ENCODE data around the gene MAP7D3. TPM values are rescaled to one million over a fixed set of nuclear protein-coding genes. Genes with fewer than 3 reads are reported as not detected.
A peak's percentile ranks its signal among the peaks of the same experiment; 100 is the strongest.

Gene MAP7D3
- total RNA-seq, 2 donors from 2014 or later: 6.7 to 12.2 TPM

DNA sequence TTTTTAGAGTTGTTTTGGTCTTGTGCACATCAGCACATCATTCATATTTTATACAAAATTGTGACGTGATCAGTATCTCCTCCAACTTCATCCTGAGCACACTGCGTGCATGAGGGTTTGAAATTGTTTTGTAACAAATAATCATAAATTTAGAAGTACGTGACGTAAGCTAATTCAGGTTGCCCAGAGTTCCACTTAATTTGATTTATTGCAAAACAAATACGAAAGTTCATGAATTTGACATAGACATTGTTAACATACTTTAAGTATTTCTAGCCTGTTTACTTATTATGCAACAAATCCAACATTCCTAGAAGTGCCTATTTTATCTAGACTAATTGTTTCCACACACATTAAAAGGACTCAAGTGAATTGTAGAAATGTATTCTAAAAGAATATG, 48.3 kb downstream of the MAP7D3 start:
- Histone ChIP-seq H3K36me3 (replicated peaks in 1 of 2; ENCODE audit: insufficient read depth in 1 of 2, low read depth in 2 of 2) (no peaks in the 10 kb centered on the region), H3K9me3 (no peaks in the 10 kb centered on the region), H3K4me3 (no peak overlapping the region), H3K27ac (peak overlapping the region in 1 of 4 donors; percentile 1), H3K27me3 (no peaks in the 10 kb centered on the region), H3K4me1 (no peaks in the 10 kb centered on the region)
- WGBS, 2 donors: 22 to 24% methylated on average over 5 of the region's 5 CpGs
- intact Hi-C loops (cut with DNase I): no loop called here
- no peak for TF ChIP-seq POLR2A (IDR thresholded peaks at IDR 0.05)
- ATAC-seq (peak; percentile 56), DNase-seq (no peak)

DNA sequence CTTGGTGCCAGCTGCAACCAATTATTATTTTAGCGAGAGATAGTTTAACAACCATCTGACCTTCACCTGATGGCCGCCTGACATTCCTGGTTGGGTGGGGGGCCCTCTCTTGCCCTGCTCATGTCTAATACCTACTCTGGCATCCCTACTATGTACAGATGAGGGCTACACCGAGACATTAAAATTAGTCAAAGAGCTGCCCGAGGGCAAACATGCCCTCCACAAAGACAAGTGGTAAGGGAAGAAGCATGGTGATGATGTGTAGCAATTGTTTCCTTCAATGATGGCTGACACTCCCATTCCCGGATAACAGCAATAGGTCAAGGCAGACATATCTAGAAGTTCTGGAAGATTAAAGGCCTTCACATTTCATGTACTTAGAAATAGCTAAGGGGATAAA, 49.6 kb downstream of the MAP7D3 start:
- ATAC-seq (no peak), DNase-seq (no peak)
- H3K4me3 ChIP-seq: no peak overlapping the region
- H3K36me3 ChIP-seq (replicated peaks in 1 of 2; ENCODE audit: insufficient read depth in 1 of 2, low read depth in 2 of 2): no peaks in the 10 kb centered on the region
- TF ChIP-seq POLR2A (IDR thresholded peaks at IDR 0.05) (no peak), CTCF (IDR thresholded peaks at IDR 0.05) (no peak)
- no peaks in the 10 kb centered on the region for H3K27me3 ChIP-seq
- intact Hi-C loops (cut with DNase I): no loop called here
- WGBS, 2 donors: 75 to 77% methylated on average over 3 to 5 of the region's 5 CpGs
- H3K9me3 ChIP-seq: no peaks in the 10 kb centered on the region
- no peak overlapping the region for H3K27ac ChIP-seq
- no peaks in the 10 kb centered on the region for H3K4me1 ChIP-seq

- H3K36me3 ChIP-seq (replicated peaks in 1 of 2; ENCODE audit: insufficient read depth in 1 of 2, low read depth in 2 of 2): no peaks in the 10 kb centered on the region
- no peaks in the 10 kb centered on the region for H3K4me1 ChIP-seq
- H3K27ac ChIP-seq: no peak overlapping the region
- H3K9me3 ChIP-seq: no peaks in the 10 kb centered on the region
- no peak for TF ChIP-seq CTCF (IDR thresholded peaks at IDR 0.05)
- no peak for TF ChIP-seq POLR2A (IDR thresholded peaks at IDR 0.05)
- no peaks in the 10 kb centered on the region for H3K27me3 ChIP-seq
- DNase-seq (no peak), ATAC-seq (no peak)
- H3K4me3 ChIP-seq: no peak overlapping the region
- WGBS, 2 donors: 58 to 65% methylated on average over 2 of the region's 2 CpGs
- intact Hi-C loops (cut with DNase I): no loop called here
Measured at GRCh38 chrX:136200466-136200865, 50.7 kb downstream of the MAP7D3 start.

- WGBS, 2 donors: 58 to 71% methylated on average over 4 of the region's 4 CpGs
- ATAC-seq (no peak), DNase-seq (no peak)
- no peak overlapping the region for H3K27ac ChIP-seq
- H3K27me3 ChIP-seq: no peaks in the 10 kb centered on the region
- H3K9me3 ChIP-seq: no peaks in the 10 kb centered on the region
- no peak overlapping the region for H3K4me3 ChIP-seq
- H3K36me3 ChIP-seq (replicated peaks in 1 of 2; ENCODE audit: insufficient read depth in 1 of 2, low read depth in 2 of 2): no peaks in the 10 kb centered on the region
- intact Hi-C loops (cut with DNase I): no loop called here
- TF ChIP-seq POLR2A (IDR thresholded peaks at IDR 0.05): no peak
- TF ChIP-seq CTCF (IDR thresholded peaks at IDR 0.05): no peak
- no peaks in the 10 kb centered on the region for H3K4me1 ChIP-seq
Measured at GRCh38 chrX:136199365-136199764, 51.8 kb downstream of the MAP7D3 start.

- no peak for ATAC-seq
- H3K4me1 ChIP-seq: no peaks in the 10 kb centered on the region
- H3K27me3 ChIP-seq: no peaks in the 10 kb centered on the region
- no peak for DNase-seq
- TF ChIP-seq CTCF (IDR thresholded peaks at IDR 0.05) (no peak), POLR2A (IDR thresholded peaks at IDR 0.05) (no peak)
- intact Hi-C loops (cut with DNase I): no loop called here
- no peaks in the 10 kb centered on the region for H3K9me3 ChIP-seq
- H3K36me3 ChIP-seq (replicated peaks in 1 of 2; ENCODE audit: insufficient read depth in 1 of 2, low read depth in 2 of 2): no peaks in the 10 kb centered on the region
- WGBS, 2 donors: 71 to 72% methylated on average over 5 to 6 of the region's 6 CpGs
- H3K27ac ChIP-seq: no peak overlapping the region
- no peak overlapping the region for H3K4me3 ChIP-seq
Measured at GRCh38 chrX:136198678-136199243, 52.4 kb downstream of the MAP7D3 start.
